Astrocyte (in vitro differentiated cells and primary cell): ENCODE data around the gene NELFB. TPM values are rescaled to one million over a fixed set of nuclear protein-coding genes. Genes with fewer than 3 reads are reported as not detected.

ENCODE experiments used
- DNase-seq: peaks from one replicate; pipeline ENCODE4 v3.0.0-alpha.2; 2010; ENCODE audit warnings: low read depth
- FAIRE-seq: peaks from 2 replicates; lab custom pipeline; 2011; peaks lifted over from hg19 to GRCh38; lab: Jason Lieb, UNC
- H2AFZ ChIP-seq: 2 replicates; pipeline ENCODE4 v1.6.0; 2012; ENCODE audit warnings: low read depth, low read length, inconsistent platforms
- H3K27ac ChIP-seq: 2 replicates; pipeline ENCODE4 v1.5.1; 2011; ENCODE audit warnings: low read depth, low read length, inconsistent platforms
- H3K27me3 ChIP-seq: 2 replicates; pipeline ENCODE4 v1.6.0; 2011; ENCODE audit warnings: low read length, inconsistent platforms; ENCODE audit not compliant: insufficient read depth
- H3K36me3 ChIP-seq: 2 replicates; pipeline ENCODE4 v1.5.1; 2011; ENCODE audit warnings: low read length, inconsistent platforms; ENCODE audit not compliant: insufficient read depth
- H3K4me1 ChIP-seq: 2 replicates; pipeline ENCODE4 v1.5.1; 2011; ENCODE audit warnings: low read length, inconsistent platforms; ENCODE audit not compliant: insufficient read depth
- H3K4me2 ChIP-seq: 2 replicates; pipeline ENCODE4 v1.6.0; 2012; ENCODE audit warnings: low read length, inconsistent platforms
- H3K4me3 ChIP-seq: 2 replicates; pipeline ENCODE4 v1.5.1; 2011; ENCODE audit warnings: low read depth, mild to moderate bottlenecking, low read length, inconsistent platforms; ENCODE audit not compliant: insufficient read depth
- H3K79me2 ChIP-seq: 2 replicates; pipeline ENCODE4 v1.6.0; 2012; ENCODE audit warnings: mild to moderate bottlenecking, low read length, inconsistent platforms; ENCODE audit not compliant: insufficient read depth
- H3K9ac ChIP-seq: 2 replicates; pipeline ENCODE4 v1.6.0; 2012; ENCODE audit warnings: mild to moderate bottlenecking, low read length, inconsistent platforms
- H3K9me3 ChIP-seq: 2 replicates; pipeline ENCODE4 v1.5.1; 2012; ENCODE audit warnings: low read depth, mild to moderate bottlenecking, low read length, inconsistent platforms; ENCODE audit not compliant: insufficient read depth
- H4K20me1 ChIP-seq: 2 replicates; pipeline ENCODE4 v1.6.0; 2012; ENCODE audit warnings: low read length, inconsistent platforms; ENCODE audit not compliant: insufficient read depth
- H3K27ac Mint-ChIP-seq: one replicate; pipeline ENCODE4 v1.8.0; 2021; ENCODE audit warnings: mild to moderate bottlenecking, mixed read lengths; ENCODE audit not compliant: unreplicated experiment
- H3K27me3 Mint-ChIP-seq: one replicate; pipeline ENCODE4 v1.8.0; 2021; ENCODE audit warnings: low read depth, mixed read lengths; ENCODE audit not compliant: unreplicated experiment
- H3K36me3 Mint-ChIP-seq: one replicate; pipeline ENCODE4 v1.8.0; 2021; ENCODE audit warnings: low read depth, mixed read lengths; ENCODE audit not compliant: unreplicated experiment
- H3K4me1 Mint-ChIP-seq: one replicate; pipeline ENCODE4 v1.8.0; 2021; ENCODE audit warnings: low read depth, mixed read lengths; ENCODE audit not compliant: unreplicated experiment
- H3K4me3 Mint-ChIP-seq: one replicate; pipeline ENCODE4 v1.8.0; 2021; ENCODE audit warnings: mild to moderate bottlenecking, moderate library complexity, mixed read lengths; ENCODE audit not compliant: unreplicated experiment
- H3K9me3 Mint-ChIP-seq: one replicate; pipeline ENCODE4 v1.8.0; 2021; ENCODE audit warnings: mild to moderate bottlenecking, mixed read lengths; ENCODE audit not compliant: unreplicated experiment
- EZH2 ChIP-seq: IDR thresholded peaks from 2 replicates; pipeline ENCODE4 v1.6.1; 2012; ENCODE audit warnings: mild to moderate bottlenecking, low read length, inconsistent platforms; ENCODE audit not compliant: insufficient read depth
- total RNA-seq: library from RNA; stranded (reverse); gene quantifications from 2 replicates; pipeline ENCODE4 v1.2.1, GENCODE V29; 2021
- TF ChIP-seq, protein P1 (sequence below): IDR thresholded peaks from 2 replicates; pipeline ENCODE4 v1.5.1; 2011; ENCODE audit warnings: low read depth, mild to moderate bottlenecking, inconsistent platforms, low read length, moderate library complexity; ENCODE audit not compliant: insufficient read depth

Gene NELFB
- total RNA-seq, 1 donor from 2014 or later, result 48.9 TPM

DNA sequence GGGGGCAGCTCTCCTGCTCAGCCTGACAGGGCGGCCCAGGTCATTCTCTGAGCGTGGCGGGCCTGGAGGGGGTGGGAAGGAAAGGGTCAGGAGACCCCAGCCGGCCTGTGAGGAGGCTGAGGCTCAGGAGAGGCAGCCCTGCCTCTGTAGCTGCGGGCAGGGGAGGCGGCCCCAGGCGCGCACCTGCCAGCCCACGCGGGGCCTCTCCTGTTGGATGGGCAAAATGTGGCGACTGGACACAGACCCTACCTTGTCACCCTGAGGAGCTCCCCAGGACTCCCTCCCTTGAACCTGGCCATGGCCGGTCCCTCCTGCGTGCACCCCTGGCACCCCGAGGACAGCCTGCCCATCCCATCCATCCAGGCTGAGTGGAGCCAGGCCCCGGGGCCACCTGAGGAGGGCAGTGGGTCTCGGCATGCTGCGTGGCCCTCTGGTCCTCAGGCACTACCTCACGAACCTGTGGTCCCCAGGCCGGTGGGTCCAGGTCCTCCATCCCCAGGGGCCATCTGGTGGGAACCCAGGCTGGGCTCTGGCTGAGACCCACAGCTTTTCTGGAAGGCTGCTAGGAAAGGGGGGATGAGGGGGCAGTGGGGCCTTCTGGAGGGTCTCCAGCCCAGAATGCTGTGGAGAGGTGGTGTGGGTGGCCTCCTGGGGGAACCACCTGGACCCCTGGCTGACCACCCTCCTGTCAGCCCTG is 62.0 kb downstream of the NELFB start:
- no peaks in the 10 kb centered on the region for H3K79me2 ChIP-seq
- TF ChIP-seq EZH2, result no peak
- TF ChIP-seq, protein P1, sequence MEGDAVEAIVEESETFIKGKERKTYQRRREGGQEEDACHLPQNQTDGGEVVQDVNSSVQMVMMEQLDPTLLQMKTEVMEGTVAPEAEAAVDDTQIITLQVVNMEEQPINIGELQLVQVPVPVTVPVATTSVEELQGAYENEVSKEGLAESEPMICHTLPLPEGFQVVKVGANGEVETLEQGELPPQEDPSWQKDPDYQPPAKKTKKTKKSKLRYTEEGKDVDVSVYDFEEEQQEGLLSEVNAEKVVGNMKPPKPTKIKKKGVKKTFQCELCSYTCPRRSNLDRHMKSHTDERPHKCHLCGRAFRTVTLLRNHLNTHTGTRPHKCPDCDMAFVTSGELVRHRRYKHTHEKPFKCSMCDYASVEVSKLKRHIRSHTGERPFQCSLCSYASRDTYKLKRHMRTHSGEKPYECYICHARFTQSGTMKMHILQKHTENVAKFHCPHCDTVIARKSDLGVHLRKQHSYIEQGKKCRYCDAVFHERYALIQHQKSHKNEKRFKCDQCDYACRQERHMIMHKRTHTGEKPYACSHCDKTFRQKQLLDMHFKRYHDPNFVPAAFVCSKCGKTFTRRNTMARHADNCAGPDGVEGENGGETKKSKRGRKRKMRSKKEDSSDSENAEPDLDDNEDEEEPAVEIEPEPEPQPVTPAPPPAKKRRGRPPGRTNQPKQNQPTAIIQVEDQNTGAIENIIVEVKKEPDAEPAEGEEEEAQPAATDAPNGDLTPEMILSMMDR, result no peak
- H2AFZ ChIP-seq, result no peak overlapping the region
- H3K4me3 ChIP-seq, result no peak overlapping the region
- peaks cover 3% of the 10 kb centered on the region for H3K27me3 Mint-ChIP-seq
- no peak overlapping the region for H3K4me2 ChIP-seq
- no peak overlapping the region for H3K9ac ChIP-seq
- H3K4me1 Mint-ChIP-seq, result no peaks in the 10 kb centered on the region
- DNase-seq, result no peak
- no peak overlapping the region for H3K27ac Mint-ChIP-seq
- no peaks in the 10 kb centered on the region for H3K27me3 ChIP-seq
- FAIRE-seq, result no peak
- no peaks in the 10 kb centered on the region for H4K20me1 ChIP-seq
- H3K36me3 Mint-ChIP-seq, result no peaks in the 10 kb centered on the region
- no peaks in the 10 kb centered on the region for H3K36me3 ChIP-seq
- no peak overlapping the region for H3K27ac ChIP-seq
- no peak overlapping the region for H3K4me3 Mint-ChIP-seq
- peaks cover 7% of the 10 kb centered on the region for H3K4me1 ChIP-seq
- H3K9me3 Mint-ChIP-seq, result no peaks in the 10 kb centered on the region
- no peaks in the 10 kb centered on the region for H3K9me3 ChIP-seq

DNA sequence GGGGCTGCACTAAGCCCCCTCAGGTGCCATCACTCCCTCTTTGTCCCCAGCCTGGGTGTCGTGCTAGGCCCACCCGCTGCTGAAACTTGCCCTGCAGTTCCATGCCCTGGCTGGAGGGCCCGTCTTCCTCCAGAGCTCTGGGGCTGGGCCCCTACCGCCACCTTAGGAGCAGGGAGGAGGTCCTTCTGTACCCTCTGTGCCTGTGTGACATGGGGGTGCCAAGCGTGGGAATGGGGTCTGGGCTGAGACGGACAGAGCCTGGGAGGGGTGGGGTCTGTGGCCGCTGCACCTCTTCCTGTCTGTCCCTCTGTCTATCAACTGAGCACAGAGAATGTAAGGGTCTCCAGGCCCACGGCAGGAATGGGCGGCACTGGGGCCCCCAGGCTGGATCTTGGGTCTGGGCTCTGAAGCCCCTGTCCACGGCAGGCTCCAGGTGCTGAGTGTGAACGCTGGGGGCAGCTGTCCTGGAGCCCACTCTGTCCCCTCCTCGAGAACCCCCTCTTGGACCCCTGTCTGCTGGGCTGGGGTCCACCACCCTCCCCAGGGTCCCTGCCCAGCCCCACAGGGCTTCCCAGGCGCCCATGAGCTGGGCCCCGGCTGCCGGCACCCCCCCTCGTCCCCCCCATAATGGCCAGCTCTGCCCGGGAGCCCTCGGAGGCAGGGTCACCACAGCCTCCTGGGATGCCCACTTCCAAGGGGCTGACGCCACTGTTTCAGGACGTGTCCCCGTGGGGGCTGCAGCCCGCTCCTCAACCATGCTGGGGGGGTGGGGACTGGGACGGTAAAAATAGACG is 62.8 kb downstream of the NELFB start:
- H3K4me2 ChIP-seq, result no peak overlapping the region
- no peaks in the 10 kb centered on the region for H3K36me3 ChIP-seq
- no peak overlapping the region for H3K27ac ChIP-seq
- H3K79me2 ChIP-seq, result no peaks in the 10 kb centered on the region
- H3K27me3 Mint-ChIP-seq, result peaks cover 3% of the 10 kb centered on the region
- H3K4me3 Mint-ChIP-seq, result no peak overlapping the region
- no peak overlapping the region for H3K9ac ChIP-seq
- no peaks in the 10 kb centered on the region for H3K9me3 Mint-ChIP-seq
- H4K20me1 ChIP-seq, result no peaks in the 10 kb centered on the region
- H3K4me3 ChIP-seq, result no peak overlapping the region
- H3K4me1 Mint-ChIP-seq, result no peaks in the 10 kb centered on the region
- no peak overlapping the region for H3K27ac Mint-ChIP-seq
- no peak overlapping the region for H2AFZ ChIP-seq
- no peaks in the 10 kb centered on the region for H3K9me3 ChIP-seq
- no peaks in the 10 kb centered on the region for H3K36me3 Mint-ChIP-seq
- DNase-seq, result no peak
- TF ChIP-seq, protein P1, result no peak
- TF ChIP-seq EZH2, result no peak
- H3K27me3 ChIP-seq, result no peaks in the 10 kb centered on the region
- H3K4me1 ChIP-seq, result peaks cover 7% of the 10 kb centered on the region
- FAIRE-seq, result no peak

DNA sequence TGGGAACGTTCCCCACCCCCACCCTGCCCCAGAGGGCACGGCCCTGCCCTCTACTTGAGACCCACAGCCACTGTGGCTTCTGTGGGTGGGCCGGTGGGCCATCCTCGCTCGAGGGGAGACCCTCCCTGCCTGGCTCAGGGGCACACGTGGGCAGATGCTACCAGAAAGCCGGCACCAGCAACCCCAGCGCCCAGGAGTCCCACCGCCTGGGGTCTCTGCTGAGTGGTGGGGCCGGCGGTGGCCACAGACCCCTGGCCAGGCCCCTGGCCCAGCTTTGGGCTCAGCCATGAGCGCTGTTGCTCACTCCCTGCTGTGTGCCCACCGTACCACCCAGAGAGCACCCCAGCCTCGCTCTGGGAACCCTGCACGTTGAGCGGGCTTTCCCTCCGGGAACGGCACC is 63.5 kb downstream of the NELFB start:
- Histone ChIP-seq H4K20me1 (no peaks in the 10 kb centered on the region), H3K79me2 (no peaks in the 10 kb centered on the region), H2AFZ (no peak overlapping the region), H3K4me3 (no peak overlapping the region), H3K27ac (no peak overlapping the region), H3K27me3 (no peaks in the 10 kb centered on the region), H3K9ac (no peak overlapping the region), H3K9me3 (no peaks in the 10 kb centered on the region), H3K4me2 (no peak overlapping the region), H3K4me1 (peaks cover 7% of the 10 kb centered on the region), H3K36me3 (no peaks in the 10 kb centered on the region)
- DNase-seq (no peak), FAIRE-seq (no peak)
- Mint-ChIP-seq H3K27ac (no peak overlapping the region), H3K27me3 (peaks cover 3% of the 10 kb centered on the region), H3K4me1 (no peaks in the 10 kb centered on the region), H3K36me3 (no peaks in the 10 kb centered on the region), H3K4me3 (no peak overlapping the region), H3K9me3 (no peaks in the 10 kb centered on the region)
- TF ChIP-seq, protein P1, result no peak
- TF ChIP-seq EZH2, result no peak
